H9 (cell line): ENCODE measurements around the gene ITGBL1. TPM values are rescaled to one million over a fixed set of nuclear protein-coding genes. Genes with fewer than 3 reads are reported as not detected.

ENCODE experiments used
- DNase-seq: peaks from one replicate; pipeline ENCODE4 v3.0.0-alpha.2; 2017
- H2AFZ ChIP-seq: one replicate; pipeline ENCODE4 v1.6.1; 2013; ENCODE audit warnings: mild to moderate bottlenecking, low read length, control low read depth, moderate library complexity
- H2AK5ac ChIP-seq: 2 replicates; pipeline ENCODE4 v1.6.1; 2013; ENCODE audit warnings: low read length, control low read depth, mixed read lengths; ENCODE audit not compliant: insufficient read length
- H2BK120ac ChIP-seq: one replicate; pipeline ENCODE4 v1.6.1; 2013; ENCODE audit warnings: low read depth, mild to moderate bottlenecking, low read length, control low read depth, inconsistent platforms; ENCODE audit not compliant: poor library complexity, severe bottlenecking
- H2BK12ac ChIP-seq: 2 replicates; pipeline ENCODE4 v1.6.1; 2013; ENCODE audit warnings: low read length, control low read depth, mixed read lengths, low read depth; ENCODE audit not compliant: insufficient read length
- H2BK15ac ChIP-seq: 2 replicates; pipeline ENCODE4 v1.6.1; 2013; ENCODE audit warnings: low read depth, low read length, control low read depth
- H2BK20ac ChIP-seq: one replicate; pipeline ENCODE4 v1.6.1; 2013; ENCODE audit warnings: low read depth, mild to moderate bottlenecking, low read length, control low read depth, inconsistent platforms; ENCODE audit not compliant: poor library complexity, severe bottlenecking
- H2BK5ac ChIP-seq: 2 replicates; pipeline ENCODE4 v1.6.1; 2013; ENCODE audit warnings: low read length, control low read depth, mixed read lengths; ENCODE audit not compliant: insufficient read length
- H3K14ac ChIP-seq: 2 replicates; pipeline ENCODE4 v1.6.1; 2013; ENCODE audit warnings: low read length, control low read depth; ENCODE audit not compliant: insufficient read depth
- H3K18ac ChIP-seq: 2 replicates; pipeline ENCODE4 v1.6.1; 2013; ENCODE audit warnings: low read depth, mild to moderate bottlenecking, mixed read lengths, low read length, control low read depth; ENCODE audit not compliant: insufficient read length
- H3K23ac ChIP-seq: 2 replicates; pipeline ENCODE4 v1.6.1; 2013; ENCODE audit warnings: low read length, control low read depth, mixed read lengths, low read depth; ENCODE audit not compliant: insufficient read length
- H3K23me2 ChIP-seq: 2 replicates; pipeline ENCODE4 v1.6.1; 2013; ENCODE audit warnings: low read depth, mild to moderate bottlenecking, mixed read lengths, low read length, control low read depth; ENCODE audit not compliant: insufficient read length, poor library complexity, severe bottlenecking
- H3K27ac ChIP-seq: 2 replicates; pipeline ENCODE4 v1.5.1; 2013; ENCODE audit warnings: low read length, control low read depth, mixed read lengths, low read depth; ENCODE audit not compliant: insufficient read length
- H3K27me3 ChIP-seq: 2 replicates; pipeline ENCODE4 v1.6.1; 2013; ENCODE audit warnings: low read length, control low read depth, inconsistent platforms; ENCODE audit not compliant: insufficient read depth
- H3K4ac ChIP-seq: 2 replicates; pipeline ENCODE4 v1.6.1; 2013; ENCODE audit warnings: low read depth, mild to moderate bottlenecking, control low read depth, inconsistent platforms, low read length, moderate library complexity
- H3K4me1 ChIP-seq: 2 replicates; pipeline ENCODE4 v1.6.1; 2013; ENCODE audit warnings: low read length, control low read depth, inconsistent platforms; ENCODE audit not compliant: insufficient read depth
- H3K4me2 ChIP-seq: 2 replicates; pipeline ENCODE4 v1.6.1; 2013; ENCODE audit warnings: low read length, control low read depth, mixed read lengths; ENCODE audit not compliant: insufficient read length, insufficient read depth
- H3K56ac ChIP-seq: 2 replicates; pipeline ENCODE4 v1.6.1; 2013; ENCODE audit warnings: low read depth, mild to moderate bottlenecking, mixed read lengths, low read length, control low read depth; ENCODE audit not compliant: insufficient read length
- H3K79me1 ChIP-seq: 2 replicates; pipeline ENCODE4 v1.6.1; 2013; ENCODE audit warnings: low read depth, mild to moderate bottlenecking, moderate library complexity, low read length, control low read depth, inconsistent platforms; ENCODE audit not compliant: insufficient read depth, poor library complexity, severe bottlenecking
- H3K79me2 ChIP-seq: 2 replicates; pipeline ENCODE4 v1.6.1; 2013; ENCODE audit warnings: low read length, control low read depth, inconsistent platforms; ENCODE audit not compliant: insufficient read depth
- H3K9ac ChIP-seq: 2 replicates; pipeline ENCODE4 v1.6.1; 2013; ENCODE audit warnings: low read length, control low read depth, mixed read lengths; ENCODE audit not compliant: insufficient read length; ENCODE audit errors: extremely low read depth
- H3K9me3 ChIP-seq: one replicate; pipeline ENCODE4 v1.6.1; 2013; ENCODE audit warnings: low read depth, low read length, inconsistent platforms; ENCODE audit not compliant: control insufficient read depth
- H3T11ph ChIP-seq: one replicate; pipeline ENCODE4 v1.6.1; 2013; ENCODE audit warnings: mild to moderate bottlenecking, low read length, control low read depth, inconsistent platforms
- H4K20me1 ChIP-seq: one replicate; pipeline ENCODE4 v1.6.1; 2013; ENCODE audit not compliant: control insufficient read depth, insufficient read length, insufficient read depth
- H4K5ac ChIP-seq: 2 replicates; pipeline ENCODE4 v1.6.1; 2013; ENCODE audit warnings: low read depth, mild to moderate bottlenecking, mixed read lengths, low read length, control low read depth; ENCODE audit not compliant: insufficient read length
- H4K8ac ChIP-seq: replicated peaks from 2 replicates; pipeline ENCODE4 v1.6.1; 2013; ENCODE audit warnings: low read length, control low read depth, mixed read lengths, low read depth; ENCODE audit not compliant: insufficient read length
- H4K91ac ChIP-seq: 2 replicates; pipeline ENCODE4 v1.6.1; 2013; ENCODE audit warnings: low read depth, mild to moderate bottlenecking, moderate library complexity, mixed read lengths, low read length, control low read depth; ENCODE audit not compliant: insufficient read length
- H3K27ac Mint-ChIP-seq, 3 experiments: 2 replicates in 2 of 3; 3 replicates in 1 of 3; pipeline ENCODE4 v1.8.0; 2020 to 2021; ENCODE audit warnings: mixed read lengths in 3 of 3, mild to moderate bottlenecking in 1 of 3, moderate library complexity in 1 of 3
- H3K27me3 Mint-ChIP-seq: 2 replicates; pipeline ENCODE4 v1.8.0; 2021; ENCODE audit warnings: low read depth, mild to moderate bottlenecking, moderate library complexity, mixed read lengths
- H3K36me3 Mint-ChIP-seq, 3 experiments: 2 replicates in 2 of 3; 3 replicates in 1 of 3; pipeline ENCODE4 v1.8.0; 2020 to 2021; ENCODE audit warnings: low read depth in 3 of 3, mixed read lengths in 3 of 3; ENCODE audit not compliant: insufficient read depth in 1 of 3
- H3K4me1 Mint-ChIP-seq, 2 experiments: 2 replicates each; pipeline ENCODE4 v1.8.0; 2020; ENCODE audit warnings: mixed read lengths in 2 of 2
- H3K4me3 Mint-ChIP-seq, 2 experiments: 2 replicates in 1 of 2; 3 replicates in 1 of 2; pipeline ENCODE4 v1.8.0; 2020 to 2021; ENCODE audit warnings: mild to moderate bottlenecking in 2 of 2, mixed read lengths in 2 of 2, moderate library complexity in 1 of 2
- H3K9me3 Mint-ChIP-seq, 2 experiments: 2 replicates in 1 of 2; 3 replicates in 1 of 2; pipeline ENCODE4 v1.8.0; 2020; ENCODE audit warnings: mild to moderate bottlenecking in 2 of 2, mixed read lengths in 2 of 2, moderate library complexity in 1 of 2
- WGBS: extraction: QIAGEN DNeasy Blood & Tissue Kit; methylation state at CpG from one replicate; pipeline ENCODE4 v1.1.7; 2013; ENCODE audit warnings: missing lambda C conversion rate, low lambda C conversion rate, mixed read lengths; ENCODE audit not compliant: insufficient read length; ENCODE audit errors: extremely low coverage; 5-methylcytosine and 5-hydroxymethylcytosine counted together
- total RNA-seq: library from RNA; stranded (reverse); gene quantifications from 2 replicates; pipeline ENCODE4 v1.2.1, GENCODE V29; 2021
- TF ChIP-seq, protein P1 (sequence below): fragments of 200-600 bp; sonication (generic); conservative IDR thresholded peaks from 3 replicates; pipeline ENCODE4 v1.8.0; 2021; ENCODE audit warnings: antibody characterized with exemption, mild to moderate bottlenecking

The ITGBL1 gene
- total RNA-seq, 1 experiment from 2014 or later, result not detected

- Histone ChIP-seq H3K4me2 (no peak overlapping the region), H2AK5ac (no peak overlapping the region), H2BK20ac (no peak overlapping the region), H3K27ac (no peak overlapping the region), H4K20me1 (no peaks in the 10 kb centered on the region), H3K9ac (no peak overlapping the region), H3K9me3 (no peaks in the 10 kb centered on the region), H4K8ac (no peak overlapping the region), H3K23me2 (no peaks in the 10 kb centered on the region), H2BK5ac (no peak overlapping the region), H3K23ac (no peak overlapping the region), H4K5ac (no peak overlapping the region), H2BK15ac (no peak overlapping the region), H2BK12ac (no peak overlapping the region), H4K91ac (no peak overlapping the region), H3K14ac (no peak overlapping the region), H3K79me1 (no peaks in the 10 kb centered on the region), H2AFZ (no peak overlapping the region), H3T11ph (no peak overlapping the region), H3K4me1 (no peaks in the 10 kb centered on the region), H3K79me2 (no peaks in the 10 kb centered on the region), H2BK120ac (no peak overlapping the region), H3K27me3 (no peaks in the 10 kb centered on the region), H3K4ac (no peak overlapping the region), H3K56ac (no peak overlapping the region), H3K18ac (no peak overlapping the region)
- no CpG with 5 or more reads among the region's 1 CpG for WGBS
- Mint-ChIP-seq H3K4me1 (no peaks in the 10 kb centered on the region), H3K36me3 (no peaks in the 10 kb centered on the region; a peak in 1 of 7 replicates), H3K27me3 (no peaks in the 10 kb centered on the region), H3K9me3 (no peaks in the 10 kb centered on the region; a peak in 1 of 5 replicates), H3K27ac (no peak overlapping the region), H3K4me3 (no peak overlapping the region)
- TF ChIP-seq, protein P1, sequence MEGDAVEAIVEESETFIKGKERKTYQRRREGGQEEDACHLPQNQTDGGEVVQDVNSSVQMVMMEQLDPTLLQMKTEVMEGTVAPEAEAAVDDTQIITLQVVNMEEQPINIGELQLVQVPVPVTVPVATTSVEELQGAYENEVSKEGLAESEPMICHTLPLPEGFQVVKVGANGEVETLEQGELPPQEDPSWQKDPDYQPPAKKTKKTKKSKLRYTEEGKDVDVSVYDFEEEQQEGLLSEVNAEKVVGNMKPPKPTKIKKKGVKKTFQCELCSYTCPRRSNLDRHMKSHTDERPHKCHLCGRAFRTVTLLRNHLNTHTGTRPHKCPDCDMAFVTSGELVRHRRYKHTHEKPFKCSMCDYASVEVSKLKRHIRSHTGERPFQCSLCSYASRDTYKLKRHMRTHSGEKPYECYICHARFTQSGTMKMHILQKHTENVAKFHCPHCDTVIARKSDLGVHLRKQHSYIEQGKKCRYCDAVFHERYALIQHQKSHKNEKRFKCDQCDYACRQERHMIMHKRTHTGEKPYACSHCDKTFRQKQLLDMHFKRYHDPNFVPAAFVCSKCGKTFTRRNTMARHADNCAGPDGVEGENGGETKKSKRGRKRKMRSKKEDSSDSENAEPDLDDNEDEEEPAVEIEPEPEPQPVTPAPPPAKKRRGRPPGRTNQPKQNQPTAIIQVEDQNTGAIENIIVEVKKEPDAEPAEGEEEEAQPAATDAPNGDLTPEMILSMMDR, result no peak
- no peak for DNase-seq
These were observed 82.8 kb downstream of the ITGBL1 start for GRCh38 chr13:101535192-101535746.
